ENCODE data around the gene CPSF3. TPM values are rescaled to one million over a fixed set of nuclear protein-coding genes. Genes with fewer than 3 reads are reported as not detected.

Gene CPSF3
- total and polyA plus RNA-seq, 11 donors = 12.0 to 27.5 (median 18.3) TPM

- DNase-seq = no peak
- no peaks in the 10 kb centered on the region for H3K9me3 ChIP-seq
- intact Hi-C loops (cut with DNase I) = no loop called here
- no peak overlapping the region for H3K27ac ChIP-seq
- WGBS, 4 donors = 90 to 94% (median 91%) methylated on average over 13 to 19 of the region's 19 CpGs
- no peak overlapping the region for H3K4me3 ChIP-seq
- TF ChIP-seq CTCF (IDR thresholded peaks at IDR 0.05) (no peak), POLR2A (IDR thresholded peaks at IDR 0.05) (no peak)
- peaks cover 0 to 26% (median 9%) of the 10 kb centered on the region in 12 donors for H3K4me1 ChIP-seq
- peak in 2 of 4 donors; percentile 13 to 31 for ATAC-seq
- no peaks in the 10 kb centered on the region for H3K27me3 ChIP-seq
- H3K36me3 ChIP-seq = peaks cover 0 to 71% (median 43%) of the 10 kb centered on the region in 9 donors
Observed at GRCh38 chr2:9401646-9402371, 21.6 kb upstream of the CPSF3 start.

- Histone ChIP-seq H3K9me3 (no peaks in the 10 kb centered on the region), H3K4me1 (peaks cover 0 to 26% (median 9%) of the 10 kb centered on the region in 12 donors), H3K4me3 (no peak overlapping the region), H3K36me3 (peaks cover 0 to 83% (median 59%) of the 10 kb centered on the region in 9 donors), H3K27me3 (no peaks in the 10 kb centered on the region), H3K27ac (peak overlapping the region in 1 of 12 donors; percentile 26)
- TF ChIP-seq CTCF (IDR thresholded peaks at IDR 0.05) = no peak
- TF ChIP-seq POLR2A (IDR thresholded peaks at IDR 0.05) = no peak
- DNase-seq (no peak), ATAC-seq (peak in 1 of 4 donors; percentile 28)
- intact Hi-C loops (cut with DNase I) = no loop called here
- 51 to 63% (median 60%) methylated on average over 2 of the region's 2 CpGs for WGBS, 4 donors
Observed at GRCh38 chr2:9403924-9404323, 19.5 kb upstream of the CPSF3 start.

- intact Hi-C loops (cut with DNase I) = no loop called here
- Histone ChIP-seq H3K4me1 (peaks cover 0 to 22% (median 8%) of the 10 kb centered on the region in 12 donors), H3K36me3 (peaks cover 0 to 85% (median 59%) of the 10 kb centered on the region in 9 donors), H3K9me3 (no peaks in the 10 kb centered on the region), H3K4me3 (no peak overlapping the region), H3K27me3 (no peaks in the 10 kb centered on the region), H3K27ac (peak overlapping the region in 1 of 12 donors; percentile 26)
- ATAC-seq (no peak), DNase-seq (no peak)
- no peak for TF ChIP-seq CTCF (IDR thresholded peaks at IDR 0.05)
- no peak for TF ChIP-seq POLR2A (IDR thresholded peaks at IDR 0.05)
- WGBS, 4 donors = 88 to 94% (median 90%) methylated on average over 4 of the region's 4 CpGs
Observed at GRCh38 chr2:9404451-9404850, 19.0 kb upstream of the CPSF3 start.

GRCh38 chr2:9405636-9406035 is 17.8 kb upstream of the CPSF3 start:
- peaks cover 0 to 94% (median 68%) of the 10 kb centered on the region in 9 donors for H3K36me3 ChIP-seq
- peaks cover 0 to 20% (median 8%) of the 10 kb centered on the region in 12 donors for H3K4me1 ChIP-seq
- 96 to 99% (median 97%) methylated on average over 2 of the region's 2 CpGs for WGBS, 4 donors
- H3K9me3 ChIP-seq = no peaks in the 10 kb centered on the region
- no peak overlapping the region for H3K4me3 ChIP-seq
- no peaks in the 10 kb centered on the region for H3K27me3 ChIP-seq
- no peak for TF ChIP-seq POLR2A (IDR thresholded peaks at IDR 0.05)
- no peak for TF ChIP-seq CTCF (IDR thresholded peaks at IDR 0.05)
- no peak for ATAC-seq
- no peak overlapping the region for H3K27ac ChIP-seq
- DNase-seq = no peak
- intact Hi-C loops (cut with DNase I) = no loop called here
